H1 (cell line): Measurements from ENCODE around the gene CERS3. TPM values are rescaled to one million over a fixed set of nuclear protein-coding genes. Genes with fewer than 3 reads are reported as not detected.

Source experiments
- CTCF ChIA-PET: fragments of 300-600 bp; sonication (Branson Sonifier 250); formaldehyde crosslinking; loops from one replicate; lab custom pipeline; 2021; ENCODE audit not compliant: partially characterized antibody; lab: Charles Lee
- POLR2A ChIA-PET: fragments of 300-600 bp; sonication (Branson Sonifier 250); formaldehyde crosslinking; loops from one replicate; lab custom pipeline; 2021; ENCODE audit warnings: inconsistent platforms; ENCODE audit not compliant: partially characterized antibody; lab: Charles Lee
- DNase-seq, 2 experiments: peaks; one replicate each; pipeline versions ENCODE4 v3.0.0 to v3.0.0-alpha.2; 2010 to 2022; ENCODE audit warnings: low spot score in 2 of 2, low read depth in 1 of 2, mixed read lengths in 1 of 2
- FAIRE-seq: peaks from 2 replicates; lab custom pipeline; 2011; peaks lifted over from hg19 to GRCh38; lab: Jason Lieb, UNC
- H2AFZ ChIP-seq: 2 replicates; pipeline ENCODE4 v1.8.1; 2012; ENCODE audit warnings: low read length, inconsistent platforms
- H2AK5ac ChIP-seq: 2 replicates; pipeline ENCODE4 v1.6.1; 2013; ENCODE audit warnings: low read depth, low read length
- H2BK120ac ChIP-seq: replicated peaks from 2 replicates; pipeline ENCODE3; 2013; ENCODE audit warnings: low read depth, low read length, inconsistent platforms
- H2BK12ac ChIP-seq: 2 replicates; pipeline ENCODE4 v1.6.1; 2013; ENCODE audit warnings: low read depth, low read length
- H2BK15ac ChIP-seq: 2 replicates; pipeline ENCODE4 v1.6.1; 2013; ENCODE audit warnings: low read length
- H2BK20ac ChIP-seq: 2 replicates; pipeline ENCODE4 v1.6.1; 2013; ENCODE audit warnings: low read length
- H2BK5ac ChIP-seq: 2 replicates; pipeline ENCODE4 v1.6.1; 2013; ENCODE audit warnings: low read depth, low read length
- H3K14ac ChIP-seq: 2 replicates; pipeline ENCODE4 v1.6.1; 2013; ENCODE audit warnings: inconsistent platforms; ENCODE audit not compliant: insufficient read length
- H3K18ac ChIP-seq: 2 replicates; pipeline ENCODE4 v1.6.1; 2013; ENCODE audit warnings: low read length; ENCODE audit errors: extremely low read depth
- H3K23ac ChIP-seq: 2 replicates; pipeline ENCODE4 v1.6.1; 2013; ENCODE audit warnings: inconsistent platforms; ENCODE audit not compliant: insufficient read length
- H3K23me2 ChIP-seq: 2 replicates; pipeline ENCODE4 v1.6.1; 2013; ENCODE audit warnings: low read depth, low read length
- H3K27ac ChIP-seq: 2 replicates; pipeline ENCODE4 v1.6.1; 2011; ENCODE audit warnings: low read depth, low read length, inconsistent platforms
- H3K27me3 ChIP-seq, 4 experiments: replicated peaks in 1 of 4; 1 replicate in 1 of 4; 2 replicates in 3 of 4; pipeline versions ENCODE4 v1.6.1 to v1.8.1; 2011 to 2013; ENCODE audit warnings: low read length in 3 of 4, mild to moderate bottlenecking in 3 of 4, inconsistent platforms in 2 of 4, mixed read lengths in 2 of 4, moderate library complexity in 1 of 4; ENCODE audit not compliant: control insufficient read depth in 3 of 4, insufficient read depth in 3 of 4; ENCODE audit errors: extremely low read depth in 1 of 4
- H3K36me3 ChIP-seq, 4 experiments: 2 replicates each; pipeline versions ENCODE4 v1.6.1 to v1.8.1; 2011 to 2013; ENCODE audit warnings: mild to moderate bottlenecking in 4 of 4, low read length in 3 of 4, moderate library complexity in 2 of 4, control low read depth in 1 of 4, inconsistent platforms in 1 of 4; ENCODE audit not compliant: insufficient read depth in 4 of 4, control insufficient read depth in 2 of 4
- H3K4ac ChIP-seq: replicated peaks from 2 replicates; pipeline ENCODE3; 2013; ENCODE audit warnings: low read length, low read depth, mixed read lengths, inconsistent platforms; ENCODE audit not compliant: insufficient read length
- H3K4me1 ChIP-seq, 4 experiments: replicated peaks in 1 of 4; 1 replicate in 1 of 4; 2 replicates in 3 of 4; pipeline versions ENCODE4 v1.6.1 to v1.8.1; 2011 to 2013; ENCODE audit warnings: low read length in 3 of 4, inconsistent platforms in 2 of 4, mixed read lengths in 1 of 4; ENCODE audit not compliant: insufficient read depth in 4 of 4, control insufficient read depth in 3 of 4
- H3K4me2 ChIP-seq, 2 experiments: 2 replicates each; pipeline versions ENCODE4 v1.6.1 to v1.8.1; 2011 to 2013; ENCODE audit warnings: low read depth in 2 of 2, low read length in 2 of 2, control low read depth in 1 of 2, inconsistent platforms in 1 of 2, mild to moderate bottlenecking in 1 of 2; ENCODE audit not compliant: insufficient read depth in 1 of 2
- H3K4me3 ChIP-seq, 4 experiments: fragments of 200-600, 300-600 bp in 1 of 4; sonication (generic), shearing (Covaris generic), sonication (Bioruptor Twin) in 1 of 4; 2 replicates each; pipeline versions ENCODE4 v1.5.1 to v1.8.1; 2011 to 2016; ENCODE audit warnings: low read length in 4 of 4, low read depth in 3 of 4, control low read depth in 2 of 4, inconsistent platforms in 2 of 4, mild to moderate bottlenecking in 2 of 4, mixed read lengths in 1 of 4, moderate library complexity in 1 of 4; ENCODE audit not compliant: insufficient read depth in 2 of 4; ENCODE audit errors: extremely low read depth in 1 of 4
- H3K56ac ChIP-seq: replicated peaks from 2 replicates; pipeline ENCODE3; 2013; ENCODE audit warnings: low read depth, mild to moderate bottlenecking, mixed read lengths, low read length, inconsistent platforms; ENCODE audit not compliant: insufficient read length
- H3K79me1 ChIP-seq: 2 replicates; pipeline ENCODE4 v1.6.1; 2013; ENCODE audit warnings: low read depth, low read length, control low read depth
- H3K79me2 ChIP-seq, 2 experiments: 2 replicates each; pipeline versions ENCODE4 v1.6.1 to v1.8.1; 2012 to 2013; ENCODE audit warnings: low read length in 2 of 2, mild to moderate bottlenecking in 2 of 2, inconsistent platforms in 1 of 2; ENCODE audit not compliant: insufficient read depth in 2 of 2, control insufficient read depth in 1 of 2
- H3K9ac ChIP-seq, 4 experiments: replicated peaks in 1 of 4; 1 replicate in 1 of 4; 2 replicates in 3 of 4; pipeline versions ENCODE4 v1.6.1 to v1.8.1; 2011 to 2013; ENCODE audit warnings: low read depth in 3 of 4, low read length in 3 of 4, control low read depth in 2 of 4, mild to moderate bottlenecking in 2 of 4, moderate library complexity in 2 of 4, inconsistent platforms in 1 of 4; ENCODE audit errors: extremely low read depth in 1 of 4
- H3K9me3 ChIP-seq, 2 experiments: 2 replicates each; pipeline versions ENCODE4 v1.6.1 to v1.8.1; 2012 to 2013; ENCODE audit warnings: mild to moderate bottlenecking in 2 of 2, moderate library complexity in 2 of 2, control low read depth in 1 of 2, inconsistent platforms in 1 of 2, low read depth in 1 of 2, low read length in 1 of 2, mixed read lengths in 1 of 2; ENCODE audit not compliant: insufficient read depth in 2 of 2
- H4K20me1 ChIP-seq, 2 experiments: replicated peaks in 1 of 2; 2 replicates each; pipeline versions ENCODE3 to v1.8.1; 2011 to 2013; ENCODE audit warnings: inconsistent platforms in 2 of 2, low read length in 2 of 2, mild to moderate bottlenecking in 1 of 2; ENCODE audit not compliant: insufficient read depth in 2 of 2, control insufficient read depth in 1 of 2
- H4K5ac ChIP-seq: 2 replicates; pipeline ENCODE4 v1.6.1; 2013; ENCODE audit warnings: low read length, low read depth, mixed read lengths, inconsistent platforms; ENCODE audit not compliant: insufficient read length
- H4K8ac ChIP-seq: 2 replicates; pipeline ENCODE4 v1.8.0; 2013; ENCODE audit warnings: mild to moderate bottlenecking, moderate library complexity, low read length, inconsistent platforms; ENCODE audit not compliant: insufficient read depth; ENCODE audit errors: extremely low read depth
- H4K91ac ChIP-seq: replicated peaks from 2 replicates; pipeline ENCODE3; 2013; ENCODE audit warnings: low read length, mixed read lengths, inconsistent platforms; ENCODE audit not compliant: insufficient read length
- RBBP5 ChIP-seq: IDR thresholded peaks from 2 replicates; pipeline ENCODE4 v1.7.1; 2012; ENCODE audit warnings: low read depth, mild to moderate bottlenecking, inconsistent platforms, low read length, moderate library complexity, borderline replicate concordance
- WGBS, 2 experiments: shearing (Covaris generic) in 1 of 2; methylation state at CpG; one replicate each; pipeline versions ENCODE4 v1.1.6 to v1.1.7; 2013 to 2015; ENCODE audit warnings: low lambda C conversion rate in 2 of 2, mixed read lengths in 2 of 2, inconsistent platforms in 1 of 2, low coverage in 1 of 2, missing lambda C conversion rate in 1 of 2; ENCODE audit not compliant: insufficient replicate concordance in 2 of 2, insufficient coverage in 1 of 2, insufficient read length in 1 of 2; ENCODE audit errors: extremely low coverage in 1 of 2, missing lambda C conversion rate in 1 of 2; 5-methylcytosine and 5-hydroxymethylcytosine counted together
- polyA plus RNA-seq, 7 experiments: library from polyadenylated mRNA; depleted of rRNA in 3 of 7; stranded (reverse) in 5 of 7; unstranded in 2 of 7; fragments of >200 nt in 5 of 7; fragments of 200-250 nt in 2 of 7; gene quantifications; 1 replicate in 5 of 7; 2 replicates in 1 of 7; 4 replicates in 1 of 7; pipeline versions ENCODE4 v1.2.1 to v1.2.3, GENCODE V29; 2011 to 2013; ENCODE audit warnings: missing spikeins in 2 of 7, mixed read lengths in 2 of 7
- total RNA-seq: library from RNA; stranded (reverse); fragmentation: NEBNext Ultra II Directional; extraction: Animal tissue kit (Norgen Biotek cat#: 25700); gene quantifications from 2 replicates; pipeline ENCODE4 v1.2.1, GENCODE V29; 2021

The CERS3 gene
- total and polyA plus RNA-seq, 2 of the 8 experiments (the other 6 are each of a cell fraction or from before 2014, with no cell fraction given), result 0.62 TPM; not detected in 1

DNA sequence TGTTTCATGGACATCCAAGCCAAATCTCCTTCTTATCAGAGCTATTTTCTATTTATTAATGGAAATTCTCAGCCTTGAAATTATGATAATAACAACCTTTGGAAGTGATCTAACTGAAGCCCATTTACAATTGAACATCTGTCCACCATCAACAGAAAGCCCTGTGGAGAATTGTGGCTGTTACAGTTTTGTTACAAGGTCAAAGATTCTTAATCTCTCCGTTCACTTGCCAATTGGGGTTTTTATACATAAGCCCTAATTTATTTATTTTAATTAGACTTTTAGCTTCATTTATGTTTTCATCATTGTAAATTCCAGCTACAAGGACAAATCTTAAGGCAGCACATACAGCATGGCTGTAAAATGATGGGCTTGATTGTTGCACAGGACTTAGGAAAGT lies 3.3 kb downstream of the CERS3 start:
- no peak overlapping the region for H3K23ac ChIP-seq
- FAIRE-seq, result no peak
- no peak for TF ChIP-seq RBBP5

More for the DNA sequence above, 3.3 kb downstream of the CERS3 start:
- Histone ChIP-seq H3K4ac (no peak overlapping the region), H3K79me2 (no peaks in the 10 kb centered on the region), H2BK5ac (no peak overlapping the region), H3K4me2 (no peak overlapping the region), H2AFZ (no peak overlapping the region), H2BK12ac (no peak overlapping the region), H3K56ac (no peak overlapping the region), H2BK15ac (no peak overlapping the region), H3K9me3 (peaks cover 46 to 47% of the 10 kb centered on the region in 2 experiments), H3K9ac (no peak overlapping the region), H3K36me3 (no peaks in the 10 kb centered on the region), H4K91ac (no peak overlapping the region), H3K79me1 (no peaks in the 10 kb centered on the region), H3K4me3 (no peak overlapping the region), H3K27me3 (no peaks in the 10 kb centered on the region), H3K14ac (no peak overlapping the region), H2BK120ac (no peak overlapping the region), H4K8ac (no peak overlapping the region), H2AK5ac (no peak overlapping the region), H3K27ac (no peak overlapping the region), H3K18ac (no peak overlapping the region), H2BK20ac (no peak overlapping the region), H3K23me2 (no peaks in the 10 kb centered on the region), H3K4me1 (no peaks in the 10 kb centered on the region), H4K20me1 (no peaks in the 10 kb centered on the region), H4K5ac (no peak overlapping the region)
- ChIA-PET POLR2A (no interaction called here), CTCF (interaction anchor here (0.9 kb wide), 1 partner anchor 175 kb away, joined by 3 read pairs; no protein-coding TSS in a partner anchor)
- DNase-seq, result no peak
- WGBS, 2 experiments, result 82% methylated on average over 1 of the region's 1 CpG; no CpG with 5 or more reads in 1 of the 2 experiments
